AG09309 (cell line): ENCODE results near the gene SH3BP5L.
"Not testable (repeated sequence)": the region's sequence is repeated elsewhere in the genome, so short reads cannot be mapped to it uniquely, and the experiment has no call there.

Source experiments
- DNase-seq: peaks from one replicate; pipeline ENCODE4 v3.0.0-alpha.2; 2010; ENCODE audit warnings: low read depth
- H3K4me3 ChIP-seq: 2 replicates; pipeline ENCODE4 v1.5.1; 2011; ENCODE audit warnings: mild to moderate bottlenecking, low read depth, low read length, moderate library complexity; ENCODE audit not compliant: control insufficient read depth
- TF ChIP-seq, protein P1 (sequence below): IDR thresholded peaks from 2 replicates; pipeline ENCODE4 v1.5.1; 2011; ENCODE audit warnings: mild to moderate bottlenecking, low read depth, low read length, inconsistent platforms; ENCODE audit not compliant: insufficient read depth, control insufficient read depth; ENCODE audit errors: missing control alignments

The SH3BP5L gene

DNA sequence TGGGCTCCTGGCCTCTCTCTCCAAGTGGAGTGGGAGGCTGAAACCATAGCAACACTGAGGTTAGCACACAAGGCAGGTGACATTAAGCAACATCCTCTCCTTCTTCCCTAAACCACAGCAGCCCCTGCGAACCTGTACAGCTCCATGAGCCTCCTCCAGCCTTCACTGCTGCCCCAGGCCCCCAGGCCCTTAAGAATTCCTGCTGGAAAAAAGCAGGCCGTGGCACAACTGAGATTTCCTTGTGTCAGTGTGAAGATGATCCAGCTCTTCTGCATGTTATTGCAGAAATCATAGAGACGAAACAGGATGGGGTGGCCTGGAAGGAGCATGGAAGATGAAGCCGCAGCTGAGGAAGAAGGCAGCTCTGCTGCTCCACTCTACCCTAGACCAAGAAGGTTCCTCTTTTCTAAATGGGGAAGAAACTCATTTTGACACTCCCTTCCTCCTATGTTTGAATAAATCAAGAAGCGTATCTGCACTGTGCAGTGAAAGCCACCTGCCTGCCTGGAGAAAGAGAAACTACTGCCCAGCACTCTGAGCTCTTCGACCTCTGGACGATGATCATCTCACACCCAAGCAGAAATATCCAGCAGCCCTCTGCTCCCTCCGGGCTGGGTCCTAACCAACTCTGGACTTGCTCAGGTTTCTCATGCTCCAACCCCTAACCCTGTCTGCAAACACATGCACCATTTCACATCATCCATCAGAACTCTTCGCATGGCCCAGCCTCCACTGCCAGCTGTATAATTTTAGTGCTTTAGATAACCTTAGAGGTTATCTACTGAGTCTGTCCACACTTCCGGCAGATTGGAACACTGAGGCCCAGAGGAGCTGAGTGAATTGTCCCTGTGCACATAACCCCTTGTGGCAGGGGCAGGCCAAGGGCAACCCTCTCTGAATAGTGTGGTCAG is 20.7 kb downstream of the SH3BP5L start:
- no peak overlapping the region for H3K4me3 ChIP-seq
- DNase-seq: no peak
- TF ChIP-seq, protein P1, sequence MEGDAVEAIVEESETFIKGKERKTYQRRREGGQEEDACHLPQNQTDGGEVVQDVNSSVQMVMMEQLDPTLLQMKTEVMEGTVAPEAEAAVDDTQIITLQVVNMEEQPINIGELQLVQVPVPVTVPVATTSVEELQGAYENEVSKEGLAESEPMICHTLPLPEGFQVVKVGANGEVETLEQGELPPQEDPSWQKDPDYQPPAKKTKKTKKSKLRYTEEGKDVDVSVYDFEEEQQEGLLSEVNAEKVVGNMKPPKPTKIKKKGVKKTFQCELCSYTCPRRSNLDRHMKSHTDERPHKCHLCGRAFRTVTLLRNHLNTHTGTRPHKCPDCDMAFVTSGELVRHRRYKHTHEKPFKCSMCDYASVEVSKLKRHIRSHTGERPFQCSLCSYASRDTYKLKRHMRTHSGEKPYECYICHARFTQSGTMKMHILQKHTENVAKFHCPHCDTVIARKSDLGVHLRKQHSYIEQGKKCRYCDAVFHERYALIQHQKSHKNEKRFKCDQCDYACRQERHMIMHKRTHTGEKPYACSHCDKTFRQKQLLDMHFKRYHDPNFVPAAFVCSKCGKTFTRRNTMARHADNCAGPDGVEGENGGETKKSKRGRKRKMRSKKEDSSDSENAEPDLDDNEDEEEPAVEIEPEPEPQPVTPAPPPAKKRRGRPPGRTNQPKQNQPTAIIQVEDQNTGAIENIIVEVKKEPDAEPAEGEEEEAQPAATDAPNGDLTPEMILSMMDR: no peak

DNA sequence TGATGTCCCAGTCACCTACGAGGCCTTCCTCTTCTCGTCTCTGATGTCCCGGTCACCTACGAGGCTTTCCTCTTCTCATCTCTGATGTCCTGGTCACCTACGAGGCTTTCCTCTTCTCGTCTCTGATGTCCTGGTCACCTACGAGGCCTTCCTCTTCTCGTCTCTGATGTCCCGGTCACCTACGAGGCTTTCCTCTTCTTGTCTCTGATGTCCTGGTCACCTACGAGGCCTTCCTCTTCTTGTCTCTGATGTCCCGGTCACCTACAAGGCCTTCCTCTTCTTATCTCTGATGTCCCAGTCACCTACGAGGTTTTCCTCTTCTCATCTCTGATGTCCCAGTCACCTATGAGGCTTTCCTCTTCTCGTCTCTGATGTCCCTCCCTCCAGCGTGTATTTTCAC is 22.2 kb downstream of the SH3BP5L start:
- DNase-seq, H3K4me3 ChIP-seq: not testable (repeated sequence)

DNA sequence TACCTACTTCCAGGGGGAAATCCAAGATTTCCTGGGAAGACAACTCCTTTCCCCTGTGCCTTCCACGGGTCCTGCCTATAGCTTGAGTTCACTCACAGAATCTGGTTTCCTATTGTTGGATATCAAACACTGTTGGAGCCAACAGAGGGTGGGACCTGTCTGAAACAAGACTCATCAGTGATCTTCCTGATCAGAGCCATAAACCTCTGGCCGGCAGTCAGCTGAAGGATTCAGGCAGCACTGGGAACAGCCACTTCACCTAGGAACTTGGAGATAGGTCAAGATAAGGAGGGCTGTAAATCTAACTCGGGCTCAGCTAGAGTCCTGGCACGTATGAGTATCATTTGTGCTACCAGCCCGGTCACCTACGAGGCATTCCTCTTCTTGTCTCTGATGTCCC is 23.3 kb downstream of the SH3BP5L start:
- DNase-seq: no peak
- no peak overlapping the region for H3K4me3 ChIP-seq
- TF ChIP-seq, protein P1: no peak

DNA sequence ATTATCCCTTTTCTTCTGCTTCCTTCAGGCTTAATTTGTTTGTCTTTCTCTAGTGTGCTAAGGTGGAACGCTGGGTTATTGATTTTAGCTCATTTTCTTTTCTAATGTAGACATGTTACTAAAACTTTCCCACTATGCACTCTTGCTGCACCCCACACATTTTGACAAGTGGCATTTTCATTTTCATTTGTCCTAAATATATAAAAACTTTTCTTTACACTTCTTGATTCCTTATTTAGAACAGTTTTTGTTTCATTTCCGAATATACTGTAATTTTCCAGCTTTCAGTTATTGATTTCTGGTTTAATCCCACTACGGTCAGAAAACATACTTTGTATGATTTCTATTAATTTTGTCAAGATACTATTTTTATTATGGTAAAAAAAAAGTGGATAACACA is 25.3 kb downstream of the SH3BP5L start:
- TF ChIP-seq, protein P1: no peak
- H3K4me3 ChIP-seq: no peak overlapping the region
- DNase-seq: no peak

DNA sequence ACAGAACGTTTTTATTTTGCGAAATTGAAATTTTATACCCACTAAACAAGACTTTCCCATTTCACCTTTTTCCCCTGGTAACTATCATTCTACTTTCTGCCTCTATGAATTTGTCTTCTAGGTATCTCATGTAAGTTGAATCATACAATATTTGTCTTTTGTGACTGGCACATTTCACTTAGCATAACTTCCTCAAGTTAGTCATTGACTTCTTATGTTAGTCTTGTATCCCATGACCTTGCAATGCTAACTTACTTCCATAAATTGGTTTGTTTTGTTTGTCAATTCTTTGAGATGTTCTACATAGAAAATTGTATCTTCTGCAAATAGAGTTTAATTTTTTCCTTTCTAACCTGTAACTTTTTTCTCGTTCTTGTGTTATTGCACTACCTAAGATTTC is 26.9 kb downstream of the SH3BP5L start:
- no peak overlapping the region for H3K4me3 ChIP-seq
- TF ChIP-seq, protein P1: no peak
- DNase-seq: no peak

DNA sequence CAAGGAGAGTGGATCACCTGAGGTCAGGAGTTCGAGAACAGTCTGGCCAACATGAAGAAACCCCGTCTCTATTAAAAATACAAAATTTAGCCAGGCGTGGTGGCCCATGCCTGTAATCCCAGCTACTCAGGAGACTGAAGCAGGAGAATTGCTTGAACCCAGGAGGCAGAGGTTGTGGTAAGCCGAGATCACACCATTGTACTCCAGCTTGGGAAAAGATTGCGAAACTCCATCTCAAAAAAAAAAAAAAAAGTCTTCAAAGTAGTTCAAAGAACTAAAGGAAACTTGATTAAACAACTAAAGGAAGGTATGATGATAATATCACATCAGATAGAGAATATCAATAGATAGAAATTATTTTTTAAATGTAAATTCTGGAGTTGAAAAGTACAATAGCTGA is 31.1 kb downstream of the SH3BP5L start:
- DNase-seq, H3K4me3 ChIP-seq: not testable (repeated sequence)

DNA sequence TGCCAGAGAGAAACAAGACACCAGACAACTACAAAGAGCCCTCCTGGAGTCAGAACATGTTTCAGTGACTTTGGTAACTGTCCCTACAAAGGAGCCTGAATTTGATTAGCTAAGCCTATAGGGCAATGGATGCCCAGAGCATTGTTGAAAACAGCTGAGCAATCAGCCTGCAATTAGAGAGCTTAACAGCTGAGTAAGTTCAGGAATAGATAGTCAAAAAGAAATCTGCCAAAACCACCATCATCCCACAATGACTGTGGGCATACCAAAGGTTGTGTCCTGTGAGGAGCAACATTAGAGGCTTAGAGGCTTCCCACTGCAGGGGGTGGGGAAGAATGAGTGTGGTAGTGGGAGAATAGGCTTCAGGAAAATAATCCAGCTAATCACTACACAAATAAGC is 32.1 kb downstream of the SH3BP5L start:
- no peak for DNase-seq
- no peak overlapping the region for H3K4me3 ChIP-seq
- TF ChIP-seq, protein P1: no peak

DNA sequence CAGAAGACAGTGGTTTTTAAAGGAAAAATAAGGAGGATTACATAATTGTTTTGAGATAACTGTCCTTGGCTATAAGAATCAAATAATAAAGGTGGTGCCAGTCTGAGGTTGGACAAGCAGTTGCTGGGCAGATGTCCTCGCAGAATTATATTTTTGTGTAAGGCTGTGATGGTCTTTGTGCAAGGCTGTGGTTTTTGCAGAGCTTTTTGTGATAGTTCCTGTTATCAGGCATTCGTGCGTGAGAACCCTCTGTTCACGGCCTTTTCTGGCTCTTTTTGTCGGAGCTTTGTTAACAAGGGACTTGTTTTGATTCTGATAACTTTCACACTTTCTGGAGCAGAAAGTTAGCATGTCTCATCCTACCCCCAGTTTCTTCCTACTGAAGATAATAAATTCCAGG is 33.4 kb downstream of the SH3BP5L start:
- DNase-seq: no peak
- TF ChIP-seq, protein P1: no peak
- no peak overlapping the region for H3K4me3 ChIP-seq
